ENCODE data around the gene NSUN7. TPM values are rescaled to one million over a fixed set of nuclear protein-coding genes. Genes with fewer than 3 reads are reported as not detected.
"Not testable (repeated sequence)": the region's sequence is repeated elsewhere in the genome, so short reads cannot be mapped to it uniquely, and the experiment has no call there.

The NSUN7 gene
- total RNA-seq, 1 experiment from 2014 or later, result 1.1 TPM

DNA sequence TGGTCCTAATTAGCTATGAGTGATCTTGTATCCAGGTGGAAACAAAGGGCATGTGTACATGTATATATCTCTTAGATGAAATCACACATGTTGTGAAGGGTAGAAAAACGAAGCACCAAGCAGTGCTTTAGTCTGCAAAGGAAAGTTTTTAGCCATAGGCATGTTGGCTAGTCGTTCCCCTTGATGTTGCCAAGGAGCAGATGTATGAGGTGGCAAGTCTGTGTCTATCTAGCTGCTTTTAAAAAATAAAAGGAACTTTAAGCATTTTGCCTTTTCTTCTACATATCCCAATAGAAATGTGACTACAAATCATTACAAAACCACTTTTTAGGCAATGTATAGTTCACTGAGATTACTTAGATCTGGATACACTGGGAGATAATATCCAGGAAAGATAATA is 63.1 kb downstream of the NSUN7 start:
- CTCF ChIA-PET, result no interaction called here

DNA sequence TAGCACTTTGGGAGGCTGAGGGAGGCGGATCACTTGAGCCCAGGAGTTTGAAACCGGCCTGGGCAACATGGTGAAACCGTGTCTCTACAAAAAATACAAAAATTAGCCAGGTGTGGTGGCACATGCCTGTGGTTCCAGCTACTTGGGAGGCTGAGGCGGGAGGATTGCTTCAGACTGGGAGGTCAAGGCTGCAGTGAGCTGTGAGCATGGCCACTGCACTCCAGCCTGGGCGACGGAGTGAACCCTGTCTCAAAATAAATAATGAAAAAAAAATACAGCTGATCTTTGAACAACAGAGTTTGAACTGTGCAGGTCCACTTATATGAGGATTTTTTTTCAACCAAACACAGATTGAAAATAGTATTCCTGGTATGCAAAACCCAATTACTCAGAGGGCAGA is 67.4 kb downstream of the NSUN7 start:
- CTCF ChIA-PET; H3K27ac ChIP-seq (ENCODE audit: low read length); H3K9me3 ChIP-seq (ENCODE audit: control insufficient read depth, insufficient read depth, low read depth, low read length); H3K4me3 ChIP-seq (ENCODE audit: low read depth in 2 of 2, low read length in 2 of 2); intact Hi-C loops (cut with micrococcal nuclease; ENCODE audit: unreplicated experiment); H3K36me3 ChIP-seq (ENCODE audit: control insufficient read depth, insufficient read depth, low read length); in situ Hi-C loops (cut with HindIII; ENCODE audit: low pct_unique_long_range_greater_than_20kb, low sequenced_read_pairs); POLR2A ChIA-PET; DNase-seq (ENCODE audit: low read depth, low spot score); BruUV-seq (replicated peaks); ATAC-seq; H3K4me1 ChIP-seq (ENCODE audit: control insufficient read depth, insufficient read depth, low read length); H3K27me3 ChIP-seq (ENCODE audit: control insufficient read depth, insufficient read depth, low read length): not testable (repeated sequence)

More for the DNA sequence above, 63.1 kb downstream of the NSUN7 start:
- intact Hi-C loops (cut with micrococcal nuclease; ENCODE audit: unreplicated experiment), result no loop called here
- POLR2A ChIA-PET, result no interaction called here
- TF ChIP-seq TCF7L2 (IDR thresholded peaks at IDR 0.05; ENCODE audit: low read depth, low read length), result no peak
- TF ChIP-seq, protein P1, sequence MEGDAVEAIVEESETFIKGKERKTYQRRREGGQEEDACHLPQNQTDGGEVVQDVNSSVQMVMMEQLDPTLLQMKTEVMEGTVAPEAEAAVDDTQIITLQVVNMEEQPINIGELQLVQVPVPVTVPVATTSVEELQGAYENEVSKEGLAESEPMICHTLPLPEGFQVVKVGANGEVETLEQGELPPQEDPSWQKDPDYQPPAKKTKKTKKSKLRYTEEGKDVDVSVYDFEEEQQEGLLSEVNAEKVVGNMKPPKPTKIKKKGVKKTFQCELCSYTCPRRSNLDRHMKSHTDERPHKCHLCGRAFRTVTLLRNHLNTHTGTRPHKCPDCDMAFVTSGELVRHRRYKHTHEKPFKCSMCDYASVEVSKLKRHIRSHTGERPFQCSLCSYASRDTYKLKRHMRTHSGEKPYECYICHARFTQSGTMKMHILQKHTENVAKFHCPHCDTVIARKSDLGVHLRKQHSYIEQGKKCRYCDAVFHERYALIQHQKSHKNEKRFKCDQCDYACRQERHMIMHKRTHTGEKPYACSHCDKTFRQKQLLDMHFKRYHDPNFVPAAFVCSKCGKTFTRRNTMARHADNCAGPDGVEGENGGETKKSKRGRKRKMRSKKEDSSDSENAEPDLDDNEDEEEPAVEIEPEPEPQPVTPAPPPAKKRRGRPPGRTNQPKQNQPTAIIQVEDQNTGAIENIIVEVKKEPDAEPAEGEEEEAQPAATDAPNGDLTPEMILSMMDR (IDR thresholded peaks at IDR 0.05), result no peak
- TF ChIP-seq SIN3A (IDR thresholded peaks at IDR 0.05; ENCODE audit: borderline replicate concordance, insufficient read depth, low read depth, low read length), result no peak
- TF ChIP-seq, protein P2, sequence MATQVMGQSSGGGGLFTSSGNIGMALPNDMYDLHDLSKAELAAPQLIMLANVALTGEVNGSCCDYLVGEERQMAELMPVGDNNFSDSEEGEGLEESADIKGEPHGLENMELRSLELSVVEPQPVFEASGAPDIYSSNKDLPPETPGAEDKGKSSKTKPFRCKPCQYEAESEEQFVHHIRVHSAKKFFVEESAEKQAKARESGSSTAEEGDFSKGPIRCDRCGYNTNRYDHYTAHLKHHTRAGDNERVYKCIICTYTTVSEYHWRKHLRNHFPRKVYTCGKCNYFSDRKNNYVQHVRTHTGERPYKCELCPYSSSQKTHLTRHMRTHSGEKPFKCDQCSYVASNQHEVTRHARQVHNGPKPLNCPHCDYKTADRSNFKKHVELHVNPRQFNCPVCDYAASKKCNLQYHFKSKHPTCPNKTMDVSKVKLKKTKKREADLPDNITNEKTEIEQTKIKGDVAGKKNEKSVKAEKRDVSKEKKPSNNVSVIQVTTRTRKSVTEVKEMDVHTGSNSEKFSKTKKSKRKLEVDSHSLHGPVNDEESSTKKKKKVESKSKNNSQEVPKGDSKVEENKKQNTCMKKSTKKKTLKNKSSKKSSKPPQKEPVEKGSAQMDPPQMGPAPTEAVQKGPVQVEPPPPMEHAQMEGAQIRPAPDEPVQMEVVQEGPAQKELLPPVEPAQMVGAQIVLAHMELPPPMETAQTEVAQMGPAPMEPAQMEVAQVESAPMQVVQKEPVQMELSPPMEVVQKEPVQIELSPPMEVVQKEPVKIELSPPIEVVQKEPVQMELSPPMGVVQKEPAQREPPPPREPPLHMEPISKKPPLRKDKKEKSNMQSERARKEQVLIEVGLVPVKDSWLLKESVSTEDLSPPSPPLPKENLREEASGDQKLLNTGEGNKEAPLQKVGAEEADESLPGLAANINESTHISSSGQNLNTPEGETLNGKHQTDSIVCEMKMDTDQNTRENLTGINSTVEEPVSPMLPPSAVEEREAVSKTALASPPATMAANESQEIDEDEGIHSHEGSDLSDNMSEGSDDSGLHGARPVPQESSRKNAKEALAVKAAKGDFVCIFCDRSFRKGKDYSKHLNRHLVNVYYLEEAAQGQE (IDR thresholded peaks at IDR 0.05; ENCODE audit: insufficient read depth in 1 of 2, low read depth in 2 of 2, low read length in 1 of 2), result no peak
- TF ChIP-seq POLR2AphosphoS5 (IDR thresholded peaks at IDR 0.05; ENCODE audit: low read depth, low read length), result no peak
- ATAC-seq, result no peak
- H3K27me3 ChIP-seq (ENCODE audit: control insufficient read depth, insufficient read depth, low read length), result no peaks in the 10 kb centered on the region
- BruUV-seq (replicated peaks), result no TSS peak
- H3K4me3 ChIP-seq (ENCODE audit: low read depth in 2 of 2, low read length in 2 of 2), result no peak overlapping the region
- in situ Hi-C loops (cut with HindIII; ENCODE audit: low pct_unique_long_range_greater_than_20kb, low sequenced_read_pairs), result no loop called here
- no peak overlapping the region for H3K27ac ChIP-seq (ENCODE audit: low read length)
- no peaks in the 10 kb centered on the region for H3K36me3 ChIP-seq (ENCODE audit: control insufficient read depth, insufficient read depth, low read length)
- DNase-seq (ENCODE audit: low read depth, low spot score), result no peak
- H3K9me3 ChIP-seq (ENCODE audit: control insufficient read depth, insufficient read depth, low read depth, low read length), result no peaks in the 10 kb centered on the region
- no peaks in the 10 kb centered on the region for H3K4me1 ChIP-seq (ENCODE audit: control insufficient read depth, insufficient read depth, low read length)

DNA sequence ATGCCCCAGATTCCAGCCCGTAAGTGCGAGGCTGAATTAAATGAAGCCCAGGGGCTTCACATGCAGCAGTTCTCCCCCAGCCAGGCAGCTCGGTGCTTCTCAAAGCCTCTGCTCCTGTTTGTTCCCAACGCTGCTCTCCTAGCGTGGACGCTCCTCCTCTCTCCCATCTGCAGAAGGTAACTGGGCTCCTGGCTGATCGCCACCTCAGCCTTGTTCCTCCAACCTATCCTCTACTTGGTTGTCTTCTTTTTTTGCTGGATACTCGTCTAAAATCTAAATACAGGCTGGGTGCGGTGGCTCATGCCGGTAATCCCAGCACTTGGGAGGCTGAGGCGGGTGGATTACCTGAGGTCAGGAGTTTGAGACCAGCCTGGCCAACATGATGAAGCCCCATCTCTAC is 70.3 kb downstream of the NSUN7 start:
- no peaks in the 10 kb centered on the region for H3K9me3 ChIP-seq (ENCODE audit: control insufficient read depth, insufficient read depth, low read depth, low read length)
- H3K4me1 ChIP-seq (ENCODE audit: control insufficient read depth, insufficient read depth, low read length), result no peaks in the 10 kb centered on the region
- ChIA-PET CTCF (no interaction called here), POLR2A (no interaction called here)
- H3K27ac ChIP-seq (ENCODE audit: low read length), result no peak overlapping the region
- DNase-seq (ENCODE audit: low read depth, low spot score), result no peak
- no peak overlapping the region for H3K4me3 ChIP-seq (ENCODE audit: low read depth in 2 of 2, low read length in 2 of 2)
- H3K36me3 ChIP-seq (ENCODE audit: control insufficient read depth, insufficient read depth, low read length), result no peaks in the 10 kb centered on the region
- no TSS peak for BruUV-seq (replicated peaks)
- in situ Hi-C loops (cut with HindIII; ENCODE audit: low pct_unique_long_range_greater_than_20kb, low sequenced_read_pairs) (no loop called here), intact Hi-C loops (cut with micrococcal nuclease; ENCODE audit: unreplicated experiment) (no loop called here)
- no peaks in the 10 kb centered on the region for H3K27me3 ChIP-seq (ENCODE audit: control insufficient read depth, insufficient read depth, low read length)
- ATAC-seq, result no peak
- TF ChIP-seq, protein P2 (IDR thresholded peaks at IDR 0.05; ENCODE audit: insufficient read depth in 1 of 2, low read depth in 2 of 2, low read length in 1 of 2), result no peak
- no peak for TF ChIP-seq SIN3A (IDR thresholded peaks at IDR 0.05; ENCODE audit: borderline replicate concordance, insufficient read depth, low read depth, low read length)
- TF ChIP-seq POLR2AphosphoS5 (IDR thresholded peaks at IDR 0.05; ENCODE audit: low read depth, low read length), result no peak
- no peak for TF ChIP-seq TCF7L2 (IDR thresholded peaks at IDR 0.05; ENCODE audit: low read depth, low read length)
- TF ChIP-seq, protein P1 (IDR thresholded peaks at IDR 0.05), result no peak

Data from Panc1 (cell line).